ENCODE results near the gene DNAAF8.
"Not testable (repeated sequence)": the region's sequence is repeated elsewhere in the genome, so short reads cannot be mapped to it uniquely, and the experiment has no call there.

DNAAF8 gene

GRCh38 chr16:4724661-4725270 is 9.6 kb upstream of the DNAAF8 start:
- DNase-seq = no peak

- DNase-seq = no peak
Measured at GRCh38 chr16:4726616-4727015, 7.7 kb upstream of the DNAAF8 start.

- no peak for DNase-seq
Measured at GRCh38 chr16:4728676-4729075, 5.7 kb upstream of the DNAAF8 start.

GRCh38 chr16:4729876-4730275 is 4.5 kb upstream of the DNAAF8 start:
- DNase-seq = no peak

- DNase-seq = no peak
Measured at GRCh38 chr16:4733211-4733742, 1.1 kb upstream of the DNAAF8 start.

- DNase-seq = no peak
Measured at GRCh38 chr16:4733747-4734062, 632 bp upstream of the DNAAF8 start.

GRCh38 chr16:4734730-4735535 is 596 bp downstream of the DNAAF8 start:
- DNase-seq = peak; percentile 92 to 94

GRCh38 chr16:4736546-4736945 is 2.2 kb downstream of the DNAAF8 start:
- no peak for DNase-seq

GRCh38 chr16:4737545-4737944 is 3.2 kb downstream of the DNAAF8 start:
- no peak for DNase-seq

- not testable (repeated sequence) for DNase-seq
Measured at GRCh38 chr16:4738370-4738769, 4.0 kb downstream of the DNAAF8 start.

- no peak for DNase-seq
Measured at GRCh38 chr16:4743226-4743878, 9.0 kb downstream of the DNAAF8 start.

- DNase-seq = no peak
Measured at GRCh38 chr16:4744555-4745273, 10.4 kb downstream of the DNAAF8 start.

- no peak for DNase-seq
Measured at GRCh38 chr16:4745274-4745569, 10.9 kb downstream of the DNAAF8 start.

GRCh38 chr16:4746215-4746614 is 11.9 kb downstream of the DNAAF8 start:
- DNase-seq = no peak

GRCh38 chr16:4746991-4747574 is 12.7 kb downstream of the DNAAF8 start:
- DNase-seq = no peak

- DNase-seq = no peak
Measured at GRCh38 chr16:4747906-4748681, 13.8 kb downstream of the DNAAF8 start.

- DNase-seq = no peak
Measured at GRCh38 chr16:4748682-4749411, 14.5 kb downstream of the DNAAF8 start.

GRCh38 chr16:4749700-4750257 is 15.4 kb downstream of the DNAAF8 start:
- no peak for DNase-seq

- no peak for DNase-seq
Measured at GRCh38 chr16:4750896-4751295, 16.6 kb downstream of the DNAAF8 start.

GRCh38 chr16:4752351-4753100 is 18.2 kb downstream of the DNAAF8 start:
- DNase-seq = no peak
